SK-N-MC (cell line): ENCODE measurements around the gene C19orf38.

Experiments used
- EZH2 ChIP-seq: fragments of 200-600 bp; sonication (generic); IDR thresholded peaks from one replicate; pipeline ENCODE4 v1.6.1; 2017; ENCODE audit warnings: antibody characterized with exemption
- POLR2AphosphoS5 ChIP-seq: IDR thresholded peaks from 2 replicates; pipeline ENCODE4 v1.6.1; 2012; ENCODE audit warnings: mild to moderate bottlenecking, low read depth, low read length, borderline replicate concordance

GRCh38 chr19:10800488-10800887, 47.7 kb upstream of the C19orf38 start:
- TF ChIP-seq EZH2 (no peak), POLR2AphosphoS5 (no peak)
